GM04503 (cell line): ENCODE data around the gene GALNT18.

Experiments used
- DNase-seq: peaks from one replicate; pipeline ENCODE4 v3.0.0-alpha.2; 2012; ENCODE audit warnings: low read depth

GALNT18 gene

DNA sequence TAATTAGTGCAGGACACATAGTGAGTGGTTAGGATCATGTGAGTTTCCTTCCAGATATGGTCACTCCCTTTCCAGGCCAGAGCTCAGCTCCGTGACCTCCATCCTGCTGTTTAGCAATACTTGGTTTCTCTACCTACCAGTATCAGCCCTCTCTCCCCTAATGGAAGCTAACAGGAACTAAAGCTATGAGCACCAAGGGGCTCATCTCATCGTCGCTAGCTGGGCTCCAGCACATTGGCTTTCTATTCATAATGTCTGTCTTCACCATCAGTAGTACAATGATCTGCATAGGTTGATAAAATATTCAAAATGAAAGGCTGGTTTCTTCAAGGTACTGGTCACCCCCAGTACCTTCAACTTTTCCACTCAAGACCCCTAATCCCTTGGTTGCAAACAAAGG, 2.4 kb upstream of the GALNT18 start:
- no peak for DNase-seq

DNA sequence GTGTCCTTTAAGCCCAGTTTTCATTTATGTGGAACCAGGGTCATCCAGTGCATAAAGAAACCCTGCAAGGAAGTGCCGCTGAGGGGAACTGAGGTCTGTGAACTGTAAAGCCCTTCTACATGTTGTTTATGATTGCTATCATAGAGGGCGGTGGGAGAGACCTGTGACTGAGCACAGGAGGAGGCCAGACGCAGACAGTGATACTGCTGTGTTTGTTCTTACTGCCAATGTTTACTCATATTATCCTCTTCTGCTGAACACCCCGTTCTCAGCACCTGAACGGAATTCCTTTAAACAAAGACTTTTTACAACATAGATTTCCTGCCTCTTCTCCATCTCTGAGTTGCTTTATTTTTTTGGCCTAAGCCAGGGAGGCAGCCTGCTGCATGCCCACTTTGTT, 967 bp upstream of the GALNT18 start:
- no peak for DNase-seq

DNA sequence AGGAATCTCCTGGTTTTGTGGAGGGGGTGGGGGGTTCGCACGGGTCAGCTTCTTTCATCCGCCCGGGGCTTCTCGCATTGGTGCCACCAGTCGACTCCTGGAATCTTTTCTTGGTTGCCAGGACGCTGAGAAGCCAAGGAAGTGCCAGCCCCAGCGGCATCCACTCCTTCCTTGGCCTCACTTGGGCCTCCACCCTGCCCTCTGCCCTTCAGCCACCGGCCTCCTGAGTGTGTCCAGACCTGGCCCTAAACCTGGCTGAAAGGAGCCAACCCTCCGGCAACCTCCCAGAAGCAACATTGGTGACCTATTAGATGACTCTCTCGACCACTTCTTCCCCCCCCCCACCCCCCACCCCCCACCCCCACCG, 518 bp upstream of the GALNT18 start:
- DNase-seq: no peak

DNA sequence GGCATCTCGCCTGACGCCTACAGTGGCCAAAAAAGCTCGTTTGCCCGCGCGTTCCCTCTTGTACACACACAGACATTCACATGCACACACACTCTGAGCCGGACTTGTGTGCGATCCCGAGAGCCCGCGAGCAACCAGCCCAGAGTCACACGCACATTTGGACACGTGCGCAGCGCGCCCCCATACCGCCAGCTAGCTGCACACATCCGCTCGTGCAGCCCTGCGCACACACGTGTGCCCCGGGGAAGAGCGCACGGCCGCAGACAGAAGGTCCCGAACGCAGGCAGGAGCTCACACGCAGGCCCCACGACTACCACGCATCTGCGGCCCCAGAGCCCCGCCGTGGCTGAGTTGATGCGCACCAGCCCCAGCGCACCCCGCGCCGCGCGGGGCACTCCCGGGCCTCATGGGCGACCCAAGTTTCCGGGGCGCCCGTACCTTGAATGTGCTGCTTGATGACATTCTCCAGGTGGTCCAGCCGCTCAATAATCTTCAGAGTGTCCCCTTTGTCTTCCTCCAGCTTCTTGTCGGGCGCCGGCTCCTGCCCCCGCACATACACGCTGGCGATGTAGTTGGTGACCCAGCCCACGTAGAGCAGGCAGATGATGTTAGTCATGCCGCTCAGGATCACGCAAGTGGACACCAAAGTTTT, 758 bp downstream of the GALNT18 start:
- no peak for DNase-seq

DNA sequence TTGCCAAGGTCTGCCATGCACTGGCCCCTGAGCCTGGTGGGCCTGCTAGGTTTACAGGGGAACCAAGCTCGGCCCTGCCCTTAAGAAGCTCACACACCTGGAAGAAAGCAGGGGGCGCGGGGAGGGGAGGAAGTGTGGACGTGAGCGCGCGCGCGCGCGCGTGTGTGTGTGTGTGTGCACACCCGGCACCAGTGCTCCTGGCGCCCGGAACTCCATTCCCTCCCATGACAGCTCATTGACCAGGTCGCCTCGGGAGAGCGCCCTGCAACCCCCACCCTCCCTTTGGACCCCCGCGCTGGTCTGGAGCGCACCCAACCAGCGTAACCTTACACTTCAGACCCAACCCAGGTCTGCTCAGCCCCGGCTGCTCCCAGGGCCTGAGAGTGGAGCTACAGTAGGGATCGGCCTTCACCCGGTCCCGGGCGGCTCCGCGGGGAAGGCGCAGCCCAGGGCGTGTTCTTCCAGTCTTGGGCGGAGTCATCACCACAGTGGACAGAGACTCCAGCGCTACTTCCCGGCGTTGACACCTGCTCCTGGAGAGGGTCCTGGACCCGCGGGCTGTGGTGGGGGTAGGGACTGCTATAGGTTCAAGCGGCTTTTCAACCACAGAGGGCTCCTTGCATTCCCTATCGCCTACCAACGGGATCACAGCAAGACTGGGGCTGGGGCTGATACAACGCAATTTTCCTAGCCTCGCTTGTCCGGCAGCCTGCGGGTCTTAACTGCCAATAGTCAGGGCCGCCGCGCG, 1.5 kb downstream of the GALNT18 start:
- DNase-seq: no peak

DNA sequence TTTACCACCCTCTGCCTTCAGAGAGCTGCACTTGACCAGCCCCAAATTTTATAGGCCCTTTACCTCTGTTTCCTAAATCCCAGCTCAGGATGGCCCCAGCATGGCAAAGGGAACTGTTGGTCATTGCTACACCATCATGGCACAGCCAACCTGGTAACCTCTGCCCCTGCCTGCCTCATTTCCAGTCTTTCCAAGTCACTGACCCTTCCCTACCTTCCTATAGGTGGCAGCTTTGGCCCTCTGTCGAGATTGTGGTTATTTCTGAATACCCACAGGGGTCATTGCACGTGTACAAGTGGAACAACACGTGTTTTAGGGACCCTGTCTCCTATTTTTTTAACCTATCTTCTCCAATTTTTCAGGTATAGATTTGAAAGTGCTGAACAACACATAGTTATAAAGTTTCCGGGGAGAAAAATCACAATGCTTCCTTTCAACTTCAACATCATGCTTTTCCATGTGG, 2.8 kb downstream of the GALNT18 start:
- no peak for DNase-seq

DNA sequence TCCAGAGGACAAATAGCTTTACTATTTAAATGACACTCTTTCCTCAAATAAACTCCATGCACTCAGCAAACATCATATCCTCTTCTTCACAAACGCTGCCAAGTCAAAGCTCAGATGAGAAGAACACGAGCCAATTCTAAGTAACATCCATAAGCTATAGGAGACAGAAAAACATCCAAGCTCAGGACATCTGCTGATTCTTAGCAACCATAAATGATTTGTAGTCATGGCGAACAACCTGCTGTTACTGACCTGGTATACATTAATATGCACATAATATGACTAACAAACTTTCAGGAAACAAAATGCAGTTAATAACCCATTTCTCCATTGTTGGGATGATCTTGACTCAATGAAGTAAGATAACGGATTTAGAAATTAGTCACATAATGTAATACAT, 6.7 kb downstream of the GALNT18 start:
- DNase-seq: no peak

DNA sequence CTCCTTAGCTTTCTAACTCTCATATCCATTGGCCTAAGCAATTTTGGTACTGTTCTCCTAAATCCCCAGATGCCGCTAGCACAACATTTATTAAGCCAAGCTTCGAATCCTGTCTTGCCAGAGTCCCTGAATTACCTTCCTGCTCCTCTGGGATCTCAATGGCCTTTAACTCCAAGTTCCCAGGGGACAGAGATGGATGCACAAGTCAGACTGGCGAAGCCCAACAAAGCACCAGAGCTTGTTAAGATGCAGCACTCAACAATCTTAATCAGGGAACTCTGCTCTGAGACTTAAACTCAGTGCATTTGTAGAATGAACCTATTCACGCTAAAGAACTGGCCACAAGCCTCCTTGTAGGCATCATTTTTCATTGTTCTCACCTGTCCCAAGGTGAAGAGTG, 9.4 kb downstream of the GALNT18 start:
- no peak for DNase-seq

DNA sequence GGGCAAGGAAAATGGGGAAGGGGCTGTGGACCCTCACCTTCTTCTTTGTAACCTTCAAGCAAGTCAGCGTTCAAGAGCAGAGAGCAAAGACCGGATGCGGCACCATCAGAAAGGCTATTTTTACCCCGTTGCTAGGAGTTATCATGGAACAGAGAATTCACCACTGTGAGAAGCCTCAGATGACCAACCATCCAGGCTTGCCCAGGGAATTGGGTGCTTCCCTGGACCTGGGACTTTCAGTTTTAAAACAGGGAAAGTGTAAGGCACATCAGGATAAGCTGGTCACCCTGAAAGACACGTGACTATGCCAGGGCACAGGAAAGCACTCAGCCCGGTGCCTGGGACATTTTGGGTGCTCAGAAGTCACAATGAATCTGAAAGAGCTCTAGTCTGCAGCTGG, 10.4 kb downstream of the GALNT18 start:
- DNase-seq: no peak

DNA sequence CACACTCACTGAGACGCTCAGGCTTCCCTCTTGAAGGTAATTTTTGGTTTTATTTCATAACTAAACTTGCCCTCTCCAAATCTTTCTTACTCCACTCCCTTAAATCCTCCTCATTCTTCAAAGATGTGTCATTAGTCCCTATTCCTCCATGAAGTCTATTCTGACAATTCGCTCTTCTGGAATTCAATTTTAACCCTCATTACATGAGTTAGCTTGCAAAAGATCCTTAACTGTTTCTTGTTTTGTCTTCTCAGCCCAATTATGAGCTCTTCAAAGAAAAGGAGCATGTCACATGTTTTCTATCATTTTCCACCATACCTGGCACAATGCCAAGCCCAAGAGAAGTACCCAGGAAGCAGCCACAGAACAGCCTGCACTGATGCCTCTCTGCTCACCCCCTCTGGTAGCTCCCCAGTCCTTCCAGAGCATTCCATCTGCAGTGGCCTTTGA, 13.0 kb downstream of the GALNT18 start:
- peak; percentile 24 for DNase-seq

DNA sequence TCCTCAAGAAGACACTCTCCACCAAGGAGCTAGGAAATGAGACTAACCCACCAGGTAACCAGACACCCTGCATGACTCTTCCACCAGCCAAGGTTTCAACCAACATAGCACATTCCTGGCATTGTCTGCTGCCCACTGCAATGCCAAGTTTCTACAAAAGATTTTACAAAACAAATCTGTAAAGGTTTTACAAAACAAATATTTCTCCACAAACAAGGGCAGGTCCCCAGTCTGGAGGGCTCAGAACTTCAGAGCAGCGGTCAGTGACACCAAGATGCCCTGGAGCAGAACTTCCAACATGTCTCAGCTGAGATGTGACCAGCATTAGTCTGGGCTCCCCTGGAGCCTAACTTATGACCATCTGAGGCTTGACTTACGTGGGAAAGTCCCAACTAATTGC, 14.0 kb downstream of the GALNT18 start:
- no peak for DNase-seq

DNA sequence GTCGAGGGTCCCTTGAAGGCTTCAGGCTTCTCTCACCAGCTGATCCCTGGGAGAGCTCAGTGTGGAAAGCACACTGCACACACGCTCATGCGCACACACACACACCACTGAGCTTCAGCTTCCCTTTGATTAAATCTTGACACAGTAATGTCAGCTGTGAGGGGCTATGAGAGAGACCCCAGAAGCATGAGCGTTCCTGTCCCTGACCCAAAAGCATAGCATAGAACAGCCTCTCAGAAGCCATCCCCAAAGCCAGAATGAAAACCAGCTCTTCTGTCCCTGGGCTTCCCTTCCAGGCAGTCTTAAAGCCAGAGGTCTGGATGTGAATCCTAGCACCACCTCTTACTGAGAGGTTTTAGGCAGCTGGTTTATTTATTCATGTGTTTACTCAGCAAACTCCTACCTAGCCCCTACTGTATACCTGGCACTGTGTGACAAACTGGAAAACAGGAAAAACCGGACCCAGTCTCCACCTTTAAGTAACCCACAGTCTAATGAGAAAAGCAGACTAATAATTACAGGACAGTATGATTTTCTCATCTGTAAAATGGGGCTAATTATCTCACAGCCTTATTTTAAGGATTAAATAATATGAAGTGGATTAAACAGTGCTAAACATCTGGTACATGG, 15.9 kb downstream of the GALNT18 start:
- no peak for DNase-seq

DNA sequence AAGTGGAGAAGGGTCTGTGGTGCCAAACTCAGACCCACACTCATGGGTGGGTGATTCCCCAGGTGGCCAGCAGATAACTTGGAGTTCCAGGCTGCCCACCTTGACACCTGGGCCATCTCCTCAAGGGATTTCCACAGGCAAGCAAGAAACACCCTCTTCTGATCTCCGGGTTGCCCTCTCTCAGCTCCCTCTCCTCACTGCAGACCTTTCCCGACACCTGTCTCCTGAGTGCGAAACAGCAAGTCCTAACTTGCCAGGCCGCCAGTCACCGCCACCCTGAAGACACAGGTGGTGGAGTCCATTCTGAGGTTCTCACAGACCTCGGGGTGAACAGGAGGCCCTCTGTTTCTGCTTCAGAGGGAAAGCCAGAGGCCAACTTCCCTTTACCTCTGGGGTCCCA, 16.6 kb downstream of the GALNT18 start:
- DNase-seq: no peak

DNA sequence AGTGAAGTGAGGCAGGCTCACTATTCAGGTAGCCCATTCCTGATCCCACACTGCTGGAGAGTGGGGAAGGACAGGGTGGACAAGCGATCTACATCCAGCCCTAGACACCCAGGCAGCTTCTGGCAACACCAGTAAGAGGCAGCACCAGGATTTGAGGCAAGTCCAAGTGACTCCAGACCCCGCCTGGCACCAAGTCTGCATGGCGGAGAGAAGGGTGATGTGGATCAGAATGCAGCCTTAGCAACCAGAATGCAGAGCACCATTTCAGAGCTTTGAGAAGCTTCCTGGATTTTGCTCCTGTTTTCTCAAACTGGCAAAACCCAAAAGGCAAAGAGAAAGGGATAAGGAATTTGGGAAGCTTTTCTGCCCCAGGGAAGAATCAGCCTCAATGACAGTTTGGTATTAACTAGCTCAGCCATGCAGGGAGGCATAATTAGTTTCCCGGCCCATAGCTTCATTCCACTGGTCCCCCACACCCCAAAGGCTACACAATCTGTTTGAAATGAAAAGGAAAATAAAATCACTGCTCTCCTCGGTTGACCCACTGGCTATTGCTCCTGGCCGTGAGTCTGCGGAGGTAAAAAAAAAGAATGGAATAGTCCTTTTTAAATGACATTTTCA, 17.3 kb downstream of the GALNT18 start:
- DNase-seq: no peak

DNA sequence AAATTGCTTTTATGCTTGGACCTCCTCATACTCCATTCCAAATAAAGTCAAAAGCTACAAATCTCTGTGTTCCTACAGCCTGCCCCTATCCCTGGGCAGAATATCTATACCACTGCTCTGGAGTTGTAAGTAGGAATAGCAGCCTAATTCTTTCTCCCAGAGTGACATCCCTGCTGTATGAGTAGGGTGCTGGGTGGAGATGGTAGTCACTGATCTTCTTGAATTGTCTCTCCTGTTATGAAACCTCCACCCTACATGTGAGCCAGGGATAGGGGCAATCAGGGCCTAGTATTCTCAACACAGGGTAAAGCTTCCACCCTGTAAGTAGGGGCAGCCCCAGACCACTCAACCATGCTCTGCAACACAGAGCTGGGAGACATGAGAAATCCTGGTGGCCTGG, 19.8 kb downstream of the GALNT18 start:
- no peak for DNase-seq

DNA sequence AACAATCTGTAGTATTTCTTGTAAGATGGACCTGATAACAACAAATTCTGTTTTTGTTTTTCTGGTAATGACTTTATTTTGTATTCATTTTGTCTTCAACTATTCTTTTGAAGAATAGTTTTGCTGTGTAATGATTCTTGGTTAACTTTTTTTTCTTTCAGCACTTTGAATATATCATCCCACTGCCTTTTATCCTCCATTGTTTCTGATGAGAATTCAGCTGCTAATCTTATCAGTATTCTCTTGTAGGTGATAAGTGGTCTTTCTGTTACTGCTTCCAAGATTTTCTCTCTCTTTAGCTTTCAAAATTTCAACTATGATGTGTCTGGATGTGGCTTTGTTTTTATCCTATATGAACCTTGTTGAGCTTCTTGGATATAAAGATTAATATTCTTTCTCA, 21.5 kb downstream of the GALNT18 start:
- no peak for DNase-seq

DNA sequence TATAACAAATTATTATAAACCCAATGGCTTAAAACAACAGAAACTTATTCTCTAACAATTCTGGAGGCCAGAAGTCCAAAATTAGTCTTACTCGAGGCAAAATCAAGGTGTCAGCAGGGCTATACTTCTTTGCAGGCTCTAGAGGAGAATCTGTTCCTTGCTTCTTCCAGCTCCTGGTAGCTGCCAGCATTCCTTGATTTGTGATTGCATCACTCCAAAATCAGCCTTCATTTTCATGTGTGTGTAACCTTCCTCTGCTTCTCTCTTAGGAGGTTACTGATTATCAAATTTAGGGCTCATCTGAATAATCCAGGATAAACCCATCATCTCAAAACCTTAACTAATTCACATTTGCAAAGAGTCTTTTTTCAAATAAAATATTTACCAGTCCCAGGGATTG, 23.6 kb downstream of the GALNT18 start:
- DNase-seq: no peak

DNA sequence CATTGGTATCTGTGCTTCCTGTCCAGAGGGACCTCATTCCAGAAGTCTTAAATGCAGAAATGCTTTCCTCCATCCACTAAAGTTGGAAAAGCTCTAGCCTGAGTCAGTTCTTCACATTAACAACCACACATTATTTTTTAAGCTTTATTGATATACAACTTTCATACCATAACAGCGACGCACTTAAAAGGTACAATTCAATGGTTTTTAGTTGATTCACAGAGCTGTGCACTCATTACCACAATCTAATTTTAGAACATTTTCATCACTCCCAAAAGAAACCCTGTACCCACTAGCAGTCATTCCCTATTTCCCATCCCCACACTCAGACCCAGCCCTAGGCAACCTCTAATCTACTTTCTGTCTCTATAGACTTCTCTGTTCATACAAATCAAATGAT, 27.6 kb downstream of the GALNT18 start:
- DNase-seq: no peak

DNA sequence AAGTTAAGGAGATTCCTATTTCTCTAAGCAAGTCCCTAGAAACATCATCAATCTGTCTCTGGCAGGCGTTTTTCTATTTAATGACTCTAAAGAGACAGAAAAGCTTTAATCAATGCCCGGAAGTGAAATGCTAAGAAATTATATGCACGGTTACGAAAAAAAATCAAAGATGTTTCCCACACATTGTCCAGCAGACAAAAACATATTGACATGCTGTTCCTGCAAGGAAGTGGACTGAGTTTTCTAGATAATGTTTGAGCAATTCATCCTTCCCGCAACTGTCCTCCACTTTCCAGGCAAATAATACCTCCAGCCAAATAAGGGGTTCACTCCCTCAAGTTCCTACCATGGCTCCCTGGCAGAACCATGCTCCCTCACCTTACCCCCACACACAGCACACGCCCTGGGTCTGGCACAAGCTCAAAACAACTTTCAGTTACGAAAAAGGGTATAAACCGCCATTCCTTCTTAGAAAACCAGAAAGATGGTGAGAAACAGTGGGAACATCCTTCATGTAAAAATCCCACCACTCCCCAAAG, 29.6 kb downstream of the GALNT18 start:
- no peak for DNase-seq

DNA sequence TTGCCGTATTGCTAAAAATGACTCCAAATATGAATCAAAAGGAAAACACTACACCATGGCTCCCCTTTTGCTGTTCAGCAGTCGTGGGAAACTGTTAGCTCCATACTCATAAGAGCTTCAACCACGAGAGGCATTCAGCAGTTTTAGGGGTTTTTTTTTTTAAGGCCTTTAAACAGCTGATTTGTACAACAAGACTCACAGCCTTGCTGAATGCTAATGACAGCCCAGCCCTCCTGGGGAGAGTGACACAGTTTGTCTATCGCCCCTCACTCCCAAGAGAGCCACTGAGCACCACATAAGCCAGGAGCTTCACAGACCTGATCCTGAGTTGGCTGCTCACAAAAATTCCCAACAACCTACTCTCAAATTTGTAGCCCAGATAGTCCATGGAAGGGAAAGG, 32.4 kb downstream of the GALNT18 start:
- no peak for DNase-seq

DNA sequence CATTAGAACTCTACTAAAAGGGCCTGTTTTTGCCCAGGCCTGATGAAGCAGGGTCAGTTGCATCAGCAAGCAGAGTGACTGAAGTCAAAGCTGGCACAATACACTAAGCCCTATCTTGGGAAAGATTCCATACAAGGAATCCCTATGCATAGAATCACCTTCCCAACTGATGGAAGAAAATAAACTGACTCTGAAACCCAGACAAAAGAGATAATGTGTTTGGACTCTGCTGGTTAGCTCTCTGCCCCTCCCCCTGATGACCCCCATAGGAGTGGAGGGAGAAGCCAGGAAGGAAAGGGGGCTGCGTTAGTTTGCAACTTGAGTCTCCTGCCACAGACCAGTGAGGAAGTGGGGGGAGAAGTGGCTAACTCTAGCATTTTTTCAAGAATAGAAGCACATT, 32.9 kb downstream of the GALNT18 start:
- no peak for DNase-seq

DNA sequence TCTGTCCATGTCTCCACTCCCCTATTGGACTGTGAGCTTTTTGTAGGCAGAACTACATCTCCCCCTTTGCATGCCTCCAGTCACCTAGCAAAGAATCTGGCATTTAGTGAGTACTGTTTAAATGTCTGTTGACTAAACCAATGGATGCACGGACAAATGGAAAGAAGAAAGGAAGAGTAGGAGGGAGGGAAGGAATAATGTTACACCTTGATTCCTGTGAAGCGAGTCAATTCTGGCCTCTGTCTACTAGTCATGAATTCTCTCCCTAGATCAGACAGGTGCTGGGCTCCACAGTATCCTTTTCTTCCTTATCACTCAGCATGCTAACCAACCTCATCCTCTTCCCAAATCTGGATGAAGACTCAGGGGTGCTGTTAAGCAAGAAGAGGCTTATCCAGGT, 33.6 kb downstream of the GALNT18 start:
- no peak for DNase-seq

DNA sequence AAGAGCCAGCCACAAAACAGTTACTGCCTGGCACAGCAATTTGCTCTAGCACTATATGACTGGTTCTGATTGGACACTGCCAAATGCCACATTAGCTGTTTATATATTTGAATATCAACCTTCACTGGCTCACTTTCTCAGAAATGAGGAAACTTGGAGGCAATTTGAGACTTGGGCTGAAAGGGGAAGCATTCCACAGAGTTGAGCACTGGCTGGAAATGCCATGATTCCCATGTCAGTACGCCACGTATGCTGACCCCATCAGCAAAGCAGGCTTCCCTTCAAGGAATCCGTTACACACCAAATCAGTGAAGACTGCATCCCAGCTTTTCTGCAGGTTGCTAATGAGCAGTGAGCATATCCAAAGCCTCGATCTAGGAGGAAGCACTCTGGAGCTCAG, 34.7 kb downstream of the GALNT18 start:
- no peak for DNase-seq
